Ascending aorta (tissue), 2 donors: ENCODE data around the gene HIP1. TPM values are rescaled to one million over a fixed set of nuclear protein-coding genes. Genes with fewer than 3 reads are reported as not detected.
"Not testable (repeated sequence)": the region's sequence is repeated elsewhere in the genome, so short reads cannot be mapped to it uniquely, and the experiment has no call there.

ENCODE experiments used
- DNase-seq, 2 donors: peaks; one replicate each; pipeline ENCODE4 v3.0.0-alpha.2; 2019; ENCODE audit warnings: low spot score in 2 of 2
- H3K27ac ChIP-seq, 2 donors: fragments of 200-600 bp; sonication (generic); one replicate each; pipeline ENCODE4 v1.5.1; 2016 to 2017; ENCODE audit warnings: mild to moderate bottlenecking in 1 of 2
- H3K27me3 ChIP-seq: fragments of 200-600 bp; sonication (generic); one replicate; pipeline ENCODE4 v1.5.1; 2017
- H3K36me3 ChIP-seq, 2 donors: fragments of 200-600 bp; sonication (generic); one replicate each; pipeline ENCODE4 v1.5.1; 2016
- H3K4me1 ChIP-seq, 2 donors: fragments of 200-600 bp; sonication (generic); one replicate each; pipeline ENCODE4 v1.5.1; 2016 to 2017; ENCODE audit warnings: mild to moderate bottlenecking in 1 of 2
- H3K4me3 ChIP-seq, 2 donors: fragments of 200-600 bp; sonication (generic); one replicate each; pipeline ENCODE4 v1.5.1; 2016 to 2017; ENCODE audit warnings: mild to moderate bottlenecking in 1 of 2
- H3K9me3 ChIP-seq, 2 donors: fragments of 200-600 bp; sonication (generic); one replicate each; pipeline ENCODE4 v1.5.1; 2016
- CTCF ChIP-seq, 3 experiments: fragments of 200-600 bp in 2 of 3; fragments of 450-650 bp in 1 of 3; sonication (generic) in 2 of 3; IDR thresholded peaks; one replicate each; pipeline ENCODE4 v1.5.1; 2016 to 2019; ENCODE audit warnings: antibody characterized with exemption in 3 of 3, mild to moderate bottlenecking in 1 of 3, moderate library complexity in 1 of 3
- intact Hi-C: fragments of 100-400 bp; cut with DNase I; formaldehyde crosslinking; loops from one replicate; pipeline ENCODE4 v1.15.1; 2023
- total RNA-seq: library from RNA; depleted of rRNA; stranded (reverse); fragments of >200 nt; gene quantifications from one replicate; pipeline ENCODE4 v1.1.0, GENCODE V29; 2016

The HIP1 gene
- total RNA-seq = 47.5 TPM

GRCh38 chr7:75738604-75738974 is at the start of gene HIP1:
HIP1 (minus strand) TSS chr7:75738941; CDS start chr7:75738920, 21 bp downstream.
- Histone ChIP-seq H3K9me3 (no peaks in the 10 kb centered on the region), H3K4me3 (peak within 1 kb of the TSS; percentile 79 to 81), H3K27me3 (no peaks in the 10 kb centered on the region), H3K36me3 (no peaks in the 10 kb centered on the region), H3K4me1 (peaks cover 0 to 21% of the 10 kb centered on the region in 2 donors), H3K27ac (peak within 1 kb of the TSS; percentile 76 to 84)
- peak in 1 of 2 donors; percentile 69 for DNase-seq
- intact Hi-C loops = loop anchor here (1.0 to 5.0 kb wide), 3 partner anchors 90 to 139 kb away; partner anchors contain the start of gene RHBDD2
- TF ChIP-seq CTCF (IDR thresholded peaks at IDR 0.05) = no peak

GRCh38 chr7:75788154-75788847 is 49.6 kb upstream of the HIP1 start:
- H3K4me3 ChIP-seq, H3K27me3 ChIP-seq, H3K27ac ChIP-seq, intact Hi-C loops, H3K4me1 ChIP-seq, H3K36me3 ChIP-seq, H3K9me3 ChIP-seq, DNase-seq: not testable (repeated sequence)

GRCh38 chr7:75783058-75783457 is 44.3 kb upstream of the HIP1 start:
- H3K4me1 ChIP-seq, H3K9me3 ChIP-seq, H3K4me3 ChIP-seq, H3K36me3 ChIP-seq, H3K27me3 ChIP-seq, H3K27ac ChIP-seq, DNase-seq, intact Hi-C loops: not testable (repeated sequence)

- H3K4me1 ChIP-seq, H3K27ac ChIP-seq, intact Hi-C loops, H3K36me3 ChIP-seq, H3K4me3 ChIP-seq, DNase-seq, H3K27me3 ChIP-seq, H3K9me3 ChIP-seq: not testable (repeated sequence)
Measured at GRCh38 chr7:75780647-75781273, 42.0 kb upstream of the HIP1 start.

GRCh38 chr7:75779516-75779915 is 40.8 kb upstream of the HIP1 start:
- H3K9me3 ChIP-seq, intact Hi-C loops, H3K27me3 ChIP-seq, H3K27ac ChIP-seq, H3K36me3 ChIP-seq, H3K4me1 ChIP-seq, DNase-seq, H3K4me3 ChIP-seq: not testable (repeated sequence)

GRCh38 chr7:75779035-75779434 is 40.3 kb upstream of the HIP1 start:
- H3K36me3 ChIP-seq = not testable (repeated sequence)

GRCh38 chr7:75776295-75776971 is 37.7 kb upstream of the HIP1 start:
- Histone ChIP-seq H3K27ac (no peak overlapping the region), H3K4me3 (no peak overlapping the region), H3K36me3 (no peaks in the 10 kb centered on the region), H3K9me3 (no peaks in the 10 kb centered on the region), H3K27me3 (no peaks in the 10 kb centered on the region), H3K4me1 (no peaks in the 10 kb centered on the region)
- no peak for DNase-seq
- intact Hi-C loops = no loop called here
- no peak for TF ChIP-seq CTCF (IDR thresholded peaks at IDR 0.05)

More at GRCh38 chr7:75779035-75779434, 40.3 kb upstream of the HIP1 start:
- H3K9me3 ChIP-seq, H3K4me1 ChIP-seq, intact Hi-C loops, H3K27ac ChIP-seq, H3K4me3 ChIP-seq, H3K27me3 ChIP-seq, DNase-seq: not testable (repeated sequence)

- H3K4me3 ChIP-seq, H3K27ac ChIP-seq, H3K4me1 ChIP-seq, H3K27me3 ChIP-seq, intact Hi-C loops, DNase-seq, H3K36me3 ChIP-seq, H3K9me3 ChIP-seq: not testable (repeated sequence)
Measured at GRCh38 chr7:75773958-75774357, 35.2 kb upstream of the HIP1 start.
